GM21723 (cell line): ENCODE data around the gene C16orf96.

Experiments
- ATAC-seq: cut with Tn5 transposase; IDR thresholded peaks from one replicate; pipeline ENCODE4 v1.9.1; 2021; ENCODE audit warnings: mild to moderate bottlenecking, moderate library complexity; ENCODE audit not compliant: unreplicated experiment

C16orf96 gene

DNA sequence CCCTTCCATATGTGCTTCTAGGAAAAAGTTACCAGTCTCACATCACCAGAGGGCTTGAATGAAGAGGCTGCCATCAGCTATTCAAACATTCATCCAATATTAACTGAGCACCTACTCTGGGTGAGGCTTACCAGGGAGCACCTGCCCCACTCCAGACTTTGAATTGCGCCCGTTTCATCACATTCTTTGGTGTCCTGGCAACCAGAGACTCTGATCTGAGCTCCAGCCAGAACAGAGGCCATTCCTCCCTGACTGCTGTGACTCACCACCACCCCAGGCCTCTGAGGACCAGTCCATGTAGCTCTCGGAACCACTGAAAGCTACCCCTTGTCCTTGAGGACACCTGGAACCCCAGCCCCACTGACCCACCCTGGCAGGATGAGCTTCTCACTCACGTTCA lies at the start of gene C16orf96:
TSS of gene C16orf96 (plus strand) at position 229 of the 400 bp plus-strand sequence. CDS start at position 379, 150 bp downstream.
- ATAC-seq, result no peak

DNA sequence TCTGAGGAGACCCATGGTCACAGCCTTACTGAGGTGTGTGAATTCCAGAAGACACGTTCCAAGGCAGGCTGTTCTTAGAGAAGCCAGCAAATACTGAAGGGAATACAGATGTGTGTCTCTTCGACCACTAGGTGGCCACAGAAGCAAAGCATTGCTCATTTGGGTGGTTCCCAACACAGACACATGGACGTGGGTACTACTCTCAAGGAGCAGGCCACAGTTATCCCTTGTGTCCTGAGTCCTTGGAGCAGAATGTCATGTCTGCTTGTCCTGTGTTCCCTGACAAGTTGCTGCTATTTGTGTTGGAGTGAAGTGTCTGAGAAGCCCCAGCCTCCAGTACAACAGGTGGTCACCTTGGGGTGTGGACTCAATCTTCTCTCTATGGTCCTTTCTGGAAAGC lies 49.7 kb upstream of the C16orf96 start:
- ATAC-seq, result peak; percentile 53

DNA sequence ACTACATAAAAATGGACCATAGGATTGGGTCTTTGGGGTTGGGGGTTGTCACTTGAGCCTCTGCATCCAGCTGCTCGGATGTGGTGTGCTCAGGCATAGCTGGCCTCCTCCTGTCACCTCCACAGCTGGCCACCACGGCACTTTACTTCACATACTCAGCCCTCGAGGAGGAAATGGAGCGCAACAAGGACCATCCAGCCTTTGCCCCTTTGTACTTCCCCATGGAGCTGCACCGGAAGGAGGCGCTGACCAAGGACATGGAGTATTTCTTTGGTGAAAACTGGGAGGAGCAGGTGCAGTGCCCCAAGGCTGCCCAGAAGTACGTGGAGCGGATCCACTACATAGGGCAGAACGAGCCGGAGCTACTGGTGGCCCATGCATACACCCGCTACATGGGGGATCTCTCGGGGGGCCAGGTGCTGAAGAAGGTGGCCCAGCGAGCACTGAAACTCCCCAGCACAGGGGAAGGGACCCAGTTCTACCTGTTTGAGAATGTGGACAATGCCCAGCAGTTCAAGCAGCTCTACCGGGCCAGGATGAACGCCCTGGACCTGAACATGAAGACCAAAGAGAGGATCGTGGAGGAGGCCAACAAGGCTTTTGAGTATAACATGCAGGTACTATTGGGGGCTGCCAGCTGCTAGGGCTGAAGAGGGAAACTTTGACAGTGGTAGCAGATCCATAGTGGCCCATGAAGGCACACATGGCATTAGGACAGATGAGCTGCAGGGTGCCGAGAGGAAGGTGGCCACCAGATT lies 48.4 kb upstream of the C16orf96 start:
- ATAC-seq, result no peak

DNA sequence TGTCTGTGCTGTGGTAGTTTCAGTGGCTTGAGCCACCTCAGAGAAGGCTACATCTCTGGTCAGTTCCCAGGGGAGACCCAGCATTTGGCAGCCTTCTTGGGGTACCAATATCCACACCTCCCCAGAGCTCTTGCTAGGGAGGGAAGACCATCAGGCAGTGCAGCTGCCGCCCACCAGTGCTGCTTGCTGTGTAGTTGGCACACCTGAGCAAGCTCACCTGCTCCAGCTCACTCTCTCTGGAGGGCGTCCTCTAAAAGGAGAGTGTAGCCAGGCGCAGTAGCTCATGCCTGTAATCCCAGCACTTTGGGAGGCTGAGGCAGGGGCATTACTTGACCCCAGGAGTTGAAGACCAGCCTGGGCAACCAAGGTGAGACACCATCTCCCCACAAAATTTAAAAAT lies 47.3 kb upstream of the C16orf96 start:
- no peak for ATAC-seq

DNA sequence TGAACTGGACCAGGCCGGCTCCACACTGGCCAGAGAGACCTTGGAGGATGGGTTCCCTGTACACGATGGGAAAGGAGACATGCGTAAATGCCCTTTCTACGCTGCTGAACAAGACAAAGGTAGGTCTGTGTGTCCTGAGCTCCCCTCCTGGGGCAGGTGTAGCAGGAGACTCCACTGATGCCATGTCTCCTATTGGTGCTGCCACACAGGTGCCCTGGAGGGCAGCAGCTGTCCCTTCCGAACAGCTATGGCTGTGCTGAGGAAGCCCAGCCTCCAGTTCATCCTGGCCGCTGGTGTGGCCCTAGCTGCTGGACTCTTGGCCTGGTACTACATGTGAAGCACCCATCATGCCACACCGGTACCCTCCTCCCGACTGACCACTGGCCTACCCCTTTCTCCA lies 46.7 kb upstream of the C16orf96 start:
- no peak for ATAC-seq

DNA sequence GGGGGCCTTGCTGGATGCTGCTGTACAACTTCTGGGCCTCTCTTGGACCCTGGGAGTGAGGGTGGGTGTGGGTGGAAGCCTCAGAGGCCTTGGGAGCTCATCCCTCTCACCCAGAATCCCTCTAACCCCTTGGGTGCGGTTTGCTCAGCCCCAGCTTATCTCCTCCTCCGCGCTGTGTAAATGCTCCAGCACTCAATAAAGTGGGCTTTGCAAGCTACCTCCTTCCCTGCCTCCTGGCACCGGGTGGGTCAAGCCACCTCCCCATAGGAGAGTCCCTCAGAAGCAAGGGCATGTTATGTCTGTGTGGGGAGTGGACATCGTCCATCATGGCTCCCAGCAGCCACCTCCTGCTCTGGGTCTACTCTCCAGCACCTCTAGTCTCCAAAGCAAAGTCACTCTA lies 46.0 kb upstream of the C16orf96 start:
- ATAC-seq, result no peak

DNA sequence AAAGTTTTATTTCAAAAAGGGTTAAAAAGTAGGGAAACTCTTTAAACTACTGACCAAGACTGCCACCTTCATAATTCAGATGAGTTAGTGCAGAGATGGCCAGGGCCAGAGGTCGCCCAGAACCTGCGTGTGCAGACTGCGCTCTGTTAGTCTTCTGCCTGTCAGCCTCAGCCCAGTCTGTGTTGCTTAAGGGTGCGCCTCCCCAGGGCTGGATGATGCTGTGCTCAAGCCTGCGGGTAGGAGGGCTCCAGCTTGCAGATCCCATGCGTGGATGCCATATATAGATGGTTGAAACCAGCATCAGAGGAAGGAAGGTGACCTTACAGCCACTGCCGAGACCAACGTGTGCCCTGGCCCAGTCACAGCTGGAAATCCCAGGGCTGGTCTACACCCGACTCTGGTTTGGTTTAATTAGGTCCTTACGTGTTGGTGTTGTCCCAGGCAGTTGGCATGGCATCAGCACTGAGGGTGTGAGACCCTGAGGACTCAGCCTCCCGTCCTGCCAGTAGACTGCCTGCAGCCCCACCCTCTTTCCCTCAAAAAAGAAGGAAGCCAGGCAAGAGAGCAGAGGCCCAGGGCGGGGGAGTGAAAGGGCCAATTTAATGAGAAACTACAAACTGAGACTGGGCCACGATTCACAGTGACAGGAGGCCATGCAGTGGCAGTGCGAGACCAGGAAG lies 45.3 kb upstream of the C16orf96 start:
- no peak for ATAC-seq

DNA sequence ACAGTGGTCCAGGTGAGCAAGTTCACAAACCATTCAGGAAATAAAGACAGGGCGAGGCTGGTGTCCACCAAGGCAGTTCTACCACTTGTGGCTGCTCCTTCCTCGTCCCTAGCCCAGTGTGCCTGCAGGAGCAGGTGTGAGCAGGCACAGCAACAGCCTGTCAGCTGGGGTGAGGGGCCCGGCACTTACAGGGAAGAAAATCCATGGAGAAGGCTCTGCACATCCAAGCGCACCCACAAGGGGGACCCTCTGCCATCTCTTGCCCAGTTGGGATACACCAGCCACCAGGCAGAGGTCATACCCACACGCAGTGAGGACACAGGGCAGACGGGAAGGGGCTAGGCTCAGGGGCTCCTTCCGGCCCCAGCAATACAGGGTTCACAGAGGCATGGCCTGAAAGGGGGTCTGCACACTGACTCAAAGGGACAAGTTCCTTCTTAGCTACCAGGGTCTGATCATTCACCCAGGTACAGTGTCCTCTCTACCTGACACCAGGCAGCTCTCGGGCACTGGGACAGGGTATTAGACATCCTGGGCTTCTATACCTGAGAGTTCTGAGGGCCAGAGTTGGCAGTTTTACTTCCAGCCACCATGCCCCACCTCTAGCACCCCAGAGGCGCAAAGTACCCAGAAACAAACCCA lies 44.6 kb upstream of the C16orf96 start:
- ATAC-seq, result no peak

DNA sequence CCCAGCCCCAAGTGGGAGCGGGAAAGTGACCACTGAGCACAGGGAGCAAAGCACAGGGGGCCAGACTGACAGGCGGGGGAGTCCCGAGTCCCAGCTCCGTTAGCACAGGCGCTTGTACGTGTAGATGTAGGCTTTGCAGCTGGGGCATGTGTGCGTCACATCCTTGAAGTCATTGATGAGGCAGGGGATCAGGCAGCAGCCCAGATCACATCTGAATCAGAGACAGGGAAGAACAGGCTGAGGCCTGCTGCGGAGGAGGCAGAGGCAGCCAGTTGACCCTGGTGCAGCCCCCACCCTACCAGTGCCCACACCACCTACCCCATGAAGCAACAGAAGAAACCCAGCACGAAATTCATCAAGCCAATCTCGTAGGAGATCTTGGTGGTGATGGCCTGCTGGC lies 43.7 kb upstream of the C16orf96 start:
- no peak for ATAC-seq

DNA sequence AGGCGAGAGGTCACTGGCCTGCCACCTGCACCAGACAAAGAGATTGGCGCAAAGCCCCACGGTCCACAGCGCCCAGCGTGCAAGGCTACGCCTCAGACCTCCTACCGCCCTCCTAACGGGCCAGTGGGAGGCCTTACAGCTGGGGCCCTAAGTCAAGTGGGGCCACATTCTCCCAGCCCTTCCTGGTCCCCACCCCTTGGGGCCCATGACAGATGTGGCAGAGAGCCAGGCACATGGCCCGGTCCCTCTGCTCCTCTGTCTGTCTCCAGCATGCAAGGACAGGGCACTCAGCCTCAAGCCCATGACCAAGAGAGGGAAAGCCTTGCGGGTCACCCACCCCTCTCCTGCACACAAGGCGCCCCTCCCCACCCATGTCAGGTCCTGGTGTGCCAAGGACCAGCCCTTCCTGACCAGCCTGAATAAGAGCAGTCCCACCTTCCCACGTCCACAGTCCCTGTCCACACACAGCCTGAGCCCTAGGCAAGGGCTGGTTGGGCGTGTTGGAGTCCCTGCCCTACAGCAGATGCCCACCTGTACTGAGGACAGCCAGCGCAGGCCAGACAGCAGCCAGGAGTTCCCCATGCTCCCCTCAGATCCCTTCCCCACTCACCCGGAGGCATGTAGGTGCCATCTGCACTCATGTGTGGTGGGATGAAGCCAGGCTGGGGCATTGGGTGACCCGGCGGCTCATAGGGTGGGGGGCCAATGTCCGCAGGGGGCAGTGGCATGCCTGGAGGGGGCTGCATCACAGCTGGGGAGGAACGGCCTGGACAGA lies 42.9 kb upstream of the C16orf96 start:
- no peak for ATAC-seq

DNA sequence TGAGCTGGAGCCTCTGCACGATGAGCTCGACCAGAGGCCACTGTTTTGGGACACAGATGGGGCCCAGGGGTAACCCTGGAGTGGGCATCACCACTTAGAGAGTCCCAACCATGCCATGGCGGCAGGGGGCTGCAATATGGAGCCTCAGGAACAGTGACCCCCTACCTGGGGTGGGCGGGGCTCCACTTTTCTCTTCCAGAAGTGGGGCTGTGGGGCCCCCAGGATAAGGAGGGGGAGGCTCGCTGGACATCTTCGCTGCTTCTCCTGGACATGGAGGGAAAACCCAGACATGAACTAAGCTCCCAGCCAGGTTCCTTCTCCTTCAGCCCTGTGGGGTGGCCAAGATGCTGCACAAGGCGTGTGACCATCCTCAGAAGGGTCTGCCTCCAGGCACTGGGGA lies 42.3 kb upstream of the C16orf96 start:
- ATAC-seq, result no peak

DNA sequence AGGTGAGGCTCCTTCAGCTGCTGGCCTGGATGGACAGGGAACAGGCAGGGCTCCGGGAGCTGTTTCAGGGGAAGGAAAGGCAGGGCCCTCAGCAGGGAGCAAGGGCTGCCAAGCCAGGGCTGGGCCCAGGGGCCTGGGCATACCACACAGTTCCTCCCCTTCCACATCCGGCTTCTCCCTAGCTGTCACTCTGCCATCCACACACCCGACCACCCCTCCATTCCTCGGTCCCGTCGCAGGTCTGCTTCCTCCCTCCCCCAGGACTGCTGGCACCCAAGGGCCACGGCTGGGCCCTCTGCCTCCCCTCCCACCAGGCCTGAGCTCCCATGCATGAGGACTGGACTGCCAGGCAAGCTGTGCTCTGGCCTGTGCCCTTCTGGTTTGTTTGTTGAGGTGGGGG lies 41.5 kb upstream of the C16orf96 start:
- no peak for ATAC-seq

DNA sequence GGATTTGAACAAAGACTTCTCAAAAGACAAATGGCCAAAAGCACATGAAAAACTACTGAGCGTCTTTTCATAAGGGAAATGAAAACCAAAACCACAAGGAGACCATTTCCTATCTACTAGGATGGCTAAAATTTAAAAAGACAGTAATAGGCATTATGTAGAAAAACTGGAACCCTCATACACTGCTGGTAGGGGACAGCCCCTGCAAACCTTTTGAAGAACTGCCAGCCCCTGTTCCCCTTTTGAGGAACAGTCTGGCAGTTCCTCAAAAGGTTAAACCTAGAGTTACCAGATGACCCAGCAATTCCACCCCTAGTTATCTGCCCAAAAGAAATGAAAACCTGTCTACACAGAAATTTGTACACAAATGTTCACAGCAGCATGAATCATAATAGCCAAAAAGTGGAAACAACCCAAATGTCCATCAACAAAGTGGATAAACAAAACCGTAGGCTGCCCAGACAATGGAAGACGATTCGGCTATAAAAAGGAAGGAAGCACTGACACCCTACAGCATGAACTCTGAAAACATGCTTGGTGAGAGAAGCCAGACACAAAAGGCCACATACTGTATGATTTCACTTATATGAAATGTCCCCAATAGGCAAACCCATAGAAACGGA lies 40.4 kb upstream of the C16orf96 start:
- ATAC-seq, result peak; percentile 55

DNA sequence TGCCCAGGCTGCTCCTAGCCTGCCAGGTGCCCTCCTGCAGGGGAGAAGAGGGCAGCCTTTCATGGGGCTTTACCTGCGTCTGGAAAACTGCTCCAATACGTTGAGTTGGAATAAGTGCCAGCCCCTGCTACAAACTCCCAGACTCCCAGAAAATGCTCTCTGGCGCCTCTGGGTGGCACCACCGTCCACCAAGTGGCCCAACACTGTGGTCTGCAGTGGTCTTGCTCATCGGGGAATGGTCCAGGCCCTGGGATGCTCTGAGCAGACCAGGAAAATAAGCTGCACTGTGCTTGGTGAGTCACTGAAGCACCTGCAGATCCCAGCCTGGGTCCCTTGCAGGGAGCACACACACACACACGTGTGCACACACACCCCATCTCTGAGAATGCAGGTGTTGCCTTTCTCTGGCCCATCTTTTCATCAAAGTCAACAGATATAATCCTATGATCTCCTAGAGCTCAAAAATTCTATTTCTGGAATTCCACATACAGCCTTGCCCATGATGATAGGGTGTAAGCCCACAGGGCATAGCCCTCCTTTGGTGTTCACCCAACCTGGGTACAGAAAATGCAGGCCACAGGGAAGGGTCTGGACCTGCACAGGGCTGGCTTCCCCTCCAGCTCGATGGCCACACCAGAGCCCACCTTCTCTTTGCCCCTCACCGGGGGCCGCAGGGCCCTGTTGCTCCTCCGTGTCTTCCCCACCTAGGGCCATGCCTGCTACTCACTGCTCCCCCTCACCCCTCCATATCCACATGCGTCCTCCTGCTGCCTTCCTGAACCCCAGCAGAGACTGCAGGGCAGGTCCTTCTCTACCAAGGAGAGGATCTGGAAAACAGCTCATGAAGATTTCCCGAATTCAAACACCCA lies 38.1 kb upstream of the C16orf96 start:
- no peak for ATAC-seq

DNA sequence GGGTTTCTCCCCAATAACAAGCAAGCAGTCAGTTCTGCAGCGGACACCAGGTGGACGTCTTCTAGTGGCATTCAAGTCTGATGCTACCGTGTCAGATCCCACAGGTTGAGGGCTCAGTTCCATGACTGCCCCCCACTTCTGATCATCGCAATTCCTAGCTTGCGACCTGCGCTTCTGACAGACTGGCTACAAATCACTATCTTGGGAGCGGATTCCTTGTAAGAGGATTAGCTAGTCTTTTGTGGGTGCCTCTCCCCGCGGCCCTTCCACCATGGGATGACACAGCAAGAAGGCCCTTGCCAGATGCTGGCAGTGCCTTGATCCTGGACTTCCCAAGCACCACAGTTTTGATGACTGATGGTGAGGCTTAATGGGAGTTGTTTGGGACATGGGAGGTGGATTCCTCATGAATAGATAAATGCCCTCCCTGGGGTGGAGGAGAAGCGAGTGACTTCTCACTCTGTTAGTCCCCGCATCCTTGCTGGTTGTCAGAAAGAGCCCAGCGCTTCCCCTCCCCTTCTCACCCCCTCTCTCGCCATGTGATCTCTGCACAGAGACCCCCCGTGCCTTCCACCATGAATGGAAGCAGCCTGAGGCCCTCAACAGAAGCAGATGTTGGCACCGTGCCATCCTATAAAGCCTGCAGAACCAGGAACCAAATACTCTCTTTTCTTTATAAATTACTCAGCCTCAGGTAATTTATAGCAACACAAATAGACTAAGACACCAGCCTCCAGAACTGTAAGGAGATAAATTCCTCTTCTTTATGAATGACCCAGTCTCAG lies 36.7 kb upstream of the C16orf96 start:
- ATAC-seq, result no peak

DNA sequence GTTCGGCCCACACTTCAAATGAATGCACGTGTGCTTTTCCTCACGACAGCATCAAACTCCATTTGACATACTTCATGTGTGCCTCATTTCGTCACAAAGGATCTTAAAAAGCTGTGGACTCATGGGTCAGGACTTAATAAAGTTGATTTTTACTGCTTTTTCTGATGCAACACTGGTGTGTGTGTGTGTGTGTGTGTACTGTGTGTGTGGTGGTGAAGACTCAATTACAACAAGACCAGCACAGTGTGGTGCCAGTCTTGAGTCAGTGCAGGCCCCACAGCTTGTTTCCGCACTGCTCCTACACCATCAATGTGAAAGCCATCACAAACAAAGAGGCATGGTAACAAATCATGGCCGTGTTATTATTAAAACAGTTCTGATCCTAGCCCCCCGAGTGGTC lies 35.2 kb upstream of the C16orf96 start:
- no peak for ATAC-seq

DNA sequence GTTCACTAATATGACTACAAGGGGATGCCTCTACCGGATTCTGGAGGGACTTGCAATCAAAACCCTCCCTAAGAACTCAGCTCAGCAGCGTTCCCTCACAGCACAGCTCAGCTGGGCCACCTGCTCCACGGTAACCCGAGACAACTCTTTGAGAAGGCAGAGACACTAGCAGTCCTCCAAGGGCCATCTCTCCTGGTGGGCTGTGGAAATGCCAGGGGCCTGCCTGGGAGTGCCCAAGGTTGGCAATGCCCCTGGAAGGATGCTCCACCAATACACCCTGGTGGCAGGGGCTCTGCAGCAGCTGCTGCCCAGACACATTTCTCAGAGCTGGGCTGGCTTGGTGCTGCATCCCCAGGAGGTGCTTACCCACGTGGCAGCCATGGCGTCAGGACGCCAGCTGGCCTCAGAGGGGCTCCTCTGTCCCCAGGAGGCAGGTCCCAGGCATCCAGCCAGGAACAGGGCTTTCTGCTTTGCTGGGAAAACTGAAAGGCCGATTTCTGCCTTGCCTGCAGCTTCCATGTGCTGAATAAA lies 34.0 kb upstream of the C16orf96 start:
- ATAC-seq, result no peak

DNA sequence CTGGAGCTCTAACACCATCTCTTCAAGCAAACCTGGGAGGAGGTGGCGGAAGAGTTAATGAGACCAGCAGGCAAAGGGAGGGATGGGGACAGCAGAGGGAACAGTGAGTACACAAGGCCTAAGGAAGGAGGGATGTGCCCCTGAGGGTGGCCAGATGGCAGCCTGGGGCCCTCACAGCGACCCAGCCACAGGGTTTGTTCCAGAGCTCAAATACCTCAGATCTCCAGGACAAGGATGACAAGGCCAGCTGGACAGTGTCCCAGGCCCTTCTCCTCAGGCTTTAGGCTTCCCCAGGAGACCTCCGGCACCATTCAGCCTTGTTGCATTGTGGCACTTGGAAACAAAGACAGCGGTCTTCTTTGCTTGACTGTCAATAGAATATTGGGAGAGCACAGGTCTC lies 32.5 kb upstream of the C16orf96 start:
- ATAC-seq, result no peak

DNA sequence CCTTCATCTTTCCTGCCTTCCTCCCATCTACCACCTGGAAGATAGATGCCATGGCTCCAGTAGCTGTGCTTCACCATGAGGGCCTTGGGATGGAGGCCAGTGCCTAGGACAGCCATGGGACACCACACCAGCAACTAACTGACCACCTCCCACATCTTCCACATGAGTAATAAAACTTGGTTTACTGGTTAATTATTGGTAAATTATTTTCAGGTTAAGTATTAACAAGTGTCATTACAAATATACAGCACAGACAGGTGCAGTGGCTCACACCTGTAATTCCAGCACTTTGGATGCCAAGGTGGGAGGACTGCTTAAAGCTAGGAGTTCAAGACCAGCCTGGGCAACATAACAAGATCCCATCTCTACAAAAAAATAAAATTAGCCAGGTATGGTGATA lies 31.6 kb upstream of the C16orf96 start:
- ATAC-seq, result no peak
